ENCODE results near the gene METTL3. TPM values are rescaled to one million over a fixed set of nuclear protein-coding genes. Genes with fewer than 3 reads are reported as not detected.
A peak's percentile ranks its signal among the peaks of the same experiment; 100 is the strongest.

The METTL3 gene
- total RNA-seq, 4 donors from 2014 or later, result 20.2 to 41.9 (median 29.5) TPM

- WGBS, 2 donors (ENCODE audit: low coverage in 1 of 2), result 80 to 88% methylated on average over 5 to 12 of the region's 18 CpGs
- peak overlapping the region; percentile 70 to 84 (median 78) for H3K27ac ChIP-seq
- TF ChIP-seq, protein P1, sequence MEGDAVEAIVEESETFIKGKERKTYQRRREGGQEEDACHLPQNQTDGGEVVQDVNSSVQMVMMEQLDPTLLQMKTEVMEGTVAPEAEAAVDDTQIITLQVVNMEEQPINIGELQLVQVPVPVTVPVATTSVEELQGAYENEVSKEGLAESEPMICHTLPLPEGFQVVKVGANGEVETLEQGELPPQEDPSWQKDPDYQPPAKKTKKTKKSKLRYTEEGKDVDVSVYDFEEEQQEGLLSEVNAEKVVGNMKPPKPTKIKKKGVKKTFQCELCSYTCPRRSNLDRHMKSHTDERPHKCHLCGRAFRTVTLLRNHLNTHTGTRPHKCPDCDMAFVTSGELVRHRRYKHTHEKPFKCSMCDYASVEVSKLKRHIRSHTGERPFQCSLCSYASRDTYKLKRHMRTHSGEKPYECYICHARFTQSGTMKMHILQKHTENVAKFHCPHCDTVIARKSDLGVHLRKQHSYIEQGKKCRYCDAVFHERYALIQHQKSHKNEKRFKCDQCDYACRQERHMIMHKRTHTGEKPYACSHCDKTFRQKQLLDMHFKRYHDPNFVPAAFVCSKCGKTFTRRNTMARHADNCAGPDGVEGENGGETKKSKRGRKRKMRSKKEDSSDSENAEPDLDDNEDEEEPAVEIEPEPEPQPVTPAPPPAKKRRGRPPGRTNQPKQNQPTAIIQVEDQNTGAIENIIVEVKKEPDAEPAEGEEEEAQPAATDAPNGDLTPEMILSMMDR (IDR thresholded peaks at IDR 0.05), result no peak
- TF ChIP-seq EP300 (IDR thresholded peaks at IDR 0.05; ENCODE audit: low read depth) (no peak), POLR2A (IDR thresholded peaks at IDR 0.05) (no peak), POLR2AphosphoS5 (IDR thresholded peaks at IDR 0.05) (no peak)
- H3K9me3 ChIP-seq, result no peaks in the 10 kb centered on the region
- no peaks in the 10 kb centered on the region for H3K36me3 ChIP-seq
- no peak for DNase-seq
- intact Hi-C loops (cut with DNase I; ENCODE audit: low total_unique reads), result no loop called here
- H3K27me3 ChIP-seq, result no peaks in the 10 kb centered on the region
- H3K4me3 ChIP-seq, result peak overlapping the region in 2 of 4 donors; percentile 55 to 73
- peaks cover 0 to 15% (median 3%) of the 10 kb centered on the region in 4 donors for H3K4me1 ChIP-seq
- in situ Hi-C loops (cut with MboI; ENCODE audit: low pct_ligation_motif_present in 1 of 4, low pct_unique_long_range_greater_than_20kb in 1 of 4, low sequenced_read_pairs in 3 of 4), result no loop called here
These were observed 13.7 kb upstream of the METTL3 start for GRCh38 chr14:21524575-21525490.

DNA sequence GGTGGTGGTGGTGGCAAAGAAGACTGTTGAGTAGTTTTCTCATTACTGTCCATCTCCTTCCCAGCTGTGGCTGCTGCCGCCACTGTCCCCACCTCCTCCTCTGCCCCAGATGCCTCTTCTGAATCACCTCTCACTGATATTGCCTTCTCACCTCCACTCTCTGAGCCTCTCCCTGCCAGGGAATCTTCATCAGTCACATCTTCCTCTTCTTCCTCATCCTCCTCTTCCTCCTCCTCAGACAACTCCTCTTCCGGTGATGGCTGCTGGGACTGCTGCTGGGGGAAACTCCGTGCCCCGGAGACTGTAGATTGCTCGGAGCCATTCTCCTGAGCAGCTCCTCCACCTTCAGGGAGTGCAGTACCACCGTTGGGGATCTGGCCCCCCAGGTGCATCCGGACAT, 12.1 kb upstream of the METTL3 start:
- Histone ChIP-seq H3K36me3 (no peaks in the 10 kb centered on the region), H3K27me3 (no peaks in the 10 kb centered on the region), H3K27ac (no peak overlapping the region), H3K4me3 (no peak overlapping the region), H3K9me3 (no peaks in the 10 kb centered on the region), H3K4me1 (peaks cover 0 to 15% (median 3%) of the 10 kb centered on the region in 4 donors)
- WGBS, 2 donors (ENCODE audit: low coverage in 1 of 2), result 89 to 91% methylated on average over 4 to 7 of the region's 7 CpGs
- no peak for TF ChIP-seq POLR2A (IDR thresholded peaks at IDR 0.05)
- TF ChIP-seq, protein P1 (IDR thresholded peaks at IDR 0.05), result no peak
- TF ChIP-seq EP300 (IDR thresholded peaks at IDR 0.05; ENCODE audit: low read depth), result no peak
- TF ChIP-seq POLR2AphosphoS5 (IDR thresholded peaks at IDR 0.05), result no peak
- in situ Hi-C loops (cut with MboI; ENCODE audit: low pct_ligation_motif_present in 1 of 4, low pct_unique_long_range_greater_than_20kb in 1 of 4, low sequenced_read_pairs in 3 of 4), result no loop called here
- DNase-seq, result no peak
- intact Hi-C loops (cut with DNase I; ENCODE audit: low total_unique reads), result no loop called here

DNA sequence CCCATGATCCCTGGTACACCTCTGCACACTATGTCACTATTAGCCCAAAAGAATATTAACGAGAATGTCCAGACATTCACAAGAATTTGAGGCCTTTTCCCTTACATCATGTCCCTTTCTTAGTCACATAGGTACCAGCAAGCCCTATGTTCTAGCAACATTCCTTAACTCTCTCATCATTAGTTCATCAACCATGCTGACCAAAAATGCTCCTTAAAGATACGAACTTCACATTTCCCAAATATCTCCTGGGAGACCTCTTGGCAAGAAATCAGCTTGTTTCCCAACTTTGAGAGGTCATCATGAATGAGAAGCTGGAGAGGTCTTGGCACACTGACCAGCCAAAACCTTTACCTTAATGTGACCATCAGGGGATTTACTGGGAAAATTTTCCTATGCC, 10.4 kb upstream of the METTL3 start:
- Histone ChIP-seq H3K4me3 (no peak overlapping the region), H3K9me3 (no peaks in the 10 kb centered on the region), H3K27ac (no peak overlapping the region), H3K4me1 (peaks cover 0 to 9% (median under 1%) of the 10 kb centered on the region in 4 donors), H3K27me3 (no peaks in the 10 kb centered on the region), H3K36me3 (no peaks in the 10 kb centered on the region)
- TF ChIP-seq POLR2AphosphoS5 (IDR thresholded peaks at IDR 0.05), result no peak
- no peak for TF ChIP-seq POLR2A (IDR thresholded peaks at IDR 0.05)
- no peak for TF ChIP-seq EP300 (IDR thresholded peaks at IDR 0.05; ENCODE audit: low read depth)
- TF ChIP-seq, protein P1 (IDR thresholded peaks at IDR 0.05), result no peak
- 73% methylated on average over 2 of the region's 2 CpGs; no CpG with 5 or more reads in 1 of the 2 donors for whole genome bisulfite sequencing, 2 donors (ENCODE audit: low coverage in 1 of 2)
- in situ Hi-C loops (cut with MboI; ENCODE audit: low pct_ligation_motif_present in 1 of 4, low pct_unique_long_range_greater_than_20kb in 1 of 4, low sequenced_read_pairs in 3 of 4) (no loop called here), intact Hi-C loops (cut with DNase I; ENCODE audit: low total_unique reads) (no loop called here)
- DNase-seq, result no peak

- 83 to 95% methylated on average over 1 of the region's 1 CpG for WGBS, 2 donors (ENCODE audit: low coverage in 1 of 2)
- H3K9me3 ChIP-seq, result no peaks in the 10 kb centered on the region
- H3K27ac ChIP-seq, result no peak overlapping the region
- H3K4me3 ChIP-seq, result no peak overlapping the region
- DNase-seq, result no peak
- intact Hi-C loops (cut with DNase I; ENCODE audit: low total_unique reads) (no loop called here), in situ Hi-C loops (cut with MboI; ENCODE audit: low pct_ligation_motif_present in 1 of 4, low pct_unique_long_range_greater_than_20kb in 1 of 4, low sequenced_read_pairs in 3 of 4) (no loop called here)
- no peaks in the 10 kb centered on the region for H3K36me3 ChIP-seq
- TF ChIP-seq, protein P1 (IDR thresholded peaks at IDR 0.05), result no peak
- TF ChIP-seq POLR2A (IDR thresholded peaks at IDR 0.05) (no peak), EP300 (IDR thresholded peaks at IDR 0.05; ENCODE audit: low read depth) (no peak)
- H3K4me1 ChIP-seq, result peaks cover 0 to 5% (median 0%) of the 10 kb centered on the region in 4 donors
- H3K27me3 ChIP-seq, result no peaks in the 10 kb centered on the region
These were observed 9.6 kb upstream of the METTL3 start for GRCh38 chr14:21520767-21521166.

Data from transverse colon (tissue), 4 donors.